HepG2 (cell line): ENCODE measurements around the gene IQCN. TPM values are rescaled to one million over a fixed set of nuclear protein-coding genes. Genes with fewer than 3 reads are reported as not detected.

Experiments
- ADNP ChIP-seq: sonication (generic); formaldehyde crosslinking; IDR thresholded peaks from 2 replicates; pipeline ENCODE4 v1.4.0; 2020; ENCODE audit warnings: missing genetic modification reagents
- JUNB ChIP-seq: sonication (generic); formaldehyde crosslinking; IDR thresholded peaks from 2 replicates; pipeline ENCODE4 v1.8.0; 2022; ENCODE audit warnings: missing genetic modification reagents, mild to moderate bottlenecking, borderline replicate concordance
- JUND ChIP-seq: sonication (generic); formaldehyde crosslinking; IDR thresholded peaks from 2 replicates; pipeline ENCODE4 v1.8.0; 2022; ENCODE audit warnings: mild to moderate bottlenecking, missing genetic modification reagents
- KAT2B ChIP-seq: fragments of 150-350 bp; IDR thresholded peaks from 2 replicates; pipeline ENCODE4 v1.6.1; 2014; ENCODE audit warnings: low read depth, low read length, borderline replicate concordance
- MIER3 ChIP-seq: IDR thresholded peaks from 2 replicates; pipeline ENCODE4 v1.6.1; 2016; ENCODE audit warnings: missing compliant biosample characterization, borderline replicate concordance
- NCOA2 ChIP-seq: sonication (generic); formaldehyde crosslinking; IDR thresholded peaks from 2 replicates; pipeline ENCODE4 v1.8.0; 2022; ENCODE audit warnings: inconsistent platforms
- PTBP1 ChIP-seq: fragments of 200-400 bp; formaldehyde crosslinking; IDR thresholded peaks from 2 replicates; pipeline ENCODE4 v1.6.1; 2018; ENCODE audit warnings: low read length, low read depth; ENCODE audit not compliant: poor library complexity, severe bottlenecking
- TCF7 ChIP-seq: sonication (generic); IDR thresholded peaks from 2 replicates; pipeline ENCODE4 v1.6.1; 2016; ENCODE audit warnings: antibody characterized with exemption, low read depth
- ZNF317 ChIP-seq: sonication (generic); formaldehyde crosslinking; IDR thresholded peaks from 2 replicates; pipeline ENCODE4 v1.5.0; 2020; ENCODE audit warnings: mild to moderate bottlenecking, missing genetic modification reagents
- ZNF407 ChIP-seq: sonication (generic); formaldehyde crosslinking; IDR thresholded peaks from one replicate; pipeline ENCODE4 v1.5.1; 2020; ENCODE audit warnings: mild to moderate bottlenecking, missing genetic modification reagents; ENCODE audit errors: not compliant biosample characterization
- ZNF644 ChIP-seq: IDR thresholded peaks from 2 replicates; pipeline ENCODE4 v1.6.1; 2016; ENCODE audit warnings: low read depth
- ZNF704 ChIP-seq: sonication (generic); formaldehyde crosslinking; IDR thresholded peaks from 2 replicates; pipeline ENCODE4 v1.8.1; 2023; ENCODE audit warnings: mild to moderate bottlenecking, inconsistent platforms, moderate library complexity, missing genetic modification reagents, borderline replicate concordance
- polyA plus RNA-seq, 8 experiments: library from polyadenylated mRNA; depleted of rRNA in 3 of 8; stranded (reverse) in 7 of 8; unstranded in 1 of 8; fragments of >200 nt; fragmentation: Illumina TruSeq in 4 of 8; extraction: Trizol in 4 of 8; gene quantifications; 2 replicates each; pipeline versions ENCODE4 v1.2.1 to v1.2.3, GENCODE V29; 2011 to 2016; ENCODE audit warnings: low read depth in 4 of 8, missing spikeins in 1 of 8, mixed read lengths in 1 of 8; ENCODE audit not compliant: insufficient read depth in 1 of 8
- total RNA-seq, 5 experiments: library from RNA; depleted of rRNA; stranded (reverse); fragments of >200 nt; fragmentation: Illumina TruSeq; extraction: Trizol; gene quantifications; 2 replicates each; pipeline ENCODE4 v1.2.3, GENCODE V29; 2016; ENCODE audit warnings: low read depth in 1 of 5
- TF ChIP-seq, protein P1 (sequence below): sonication (generic); formaldehyde crosslinking; IDR thresholded peaks from 2 replicates; pipeline ENCODE4 v1.9.0; 2021; ENCODE audit warnings: mild to moderate bottlenecking, missing genetic modification reagents

IQCN gene
- total and polyA plus RNA-seq, 2 of the 13 experiments (the other 11 are each of a cell fraction or from before 2014, with no cell fraction given) = 0.04 to 0.18 TPM

DNA sequence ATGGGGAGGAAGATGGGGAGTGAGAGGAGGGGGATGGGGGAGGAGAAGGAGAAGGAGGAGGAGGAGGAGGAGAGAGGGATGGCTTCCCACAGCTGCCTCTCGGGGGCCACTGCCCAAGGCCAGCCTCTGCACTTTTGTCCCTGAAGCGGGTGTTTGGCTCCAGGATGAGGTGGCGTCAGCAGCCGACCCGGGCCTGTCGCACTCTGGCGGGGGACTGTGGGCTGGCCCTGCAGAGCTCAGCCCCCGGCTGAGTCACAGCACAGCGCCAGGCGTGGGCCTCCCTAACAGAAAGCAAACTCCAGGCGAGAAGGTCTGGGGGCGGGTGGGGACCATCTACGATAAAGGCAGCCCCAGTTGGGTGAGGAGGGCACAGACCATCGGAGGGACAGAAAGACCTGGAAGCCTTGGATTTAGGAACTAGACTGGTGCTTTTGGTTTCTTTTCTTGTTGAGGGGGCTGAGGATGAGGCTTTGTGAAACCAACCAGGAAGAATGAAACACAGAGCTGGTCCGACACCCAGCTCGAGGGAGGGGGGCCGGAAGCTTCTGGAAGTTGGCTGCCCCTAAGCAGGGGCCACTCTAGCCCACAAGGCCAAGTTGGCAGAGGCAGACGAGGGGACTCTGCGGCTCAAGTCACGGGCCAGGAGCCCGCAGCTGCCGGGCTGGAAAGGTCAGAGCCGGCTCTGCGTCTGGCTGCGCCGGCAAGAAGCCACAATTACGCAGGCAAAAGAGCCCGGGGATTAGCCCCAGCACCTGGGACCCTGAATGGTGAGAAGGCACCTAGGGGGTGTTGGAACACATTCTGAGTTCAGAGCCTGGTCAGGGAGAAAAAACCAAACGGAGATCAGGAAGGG lies 30.4 kb upstream of the IQCN start (continued):
- TF ChIP-seq ZNF407 (peak; percentile 32), ZNF644 (no peak), ADNP (CRISPR knock-in tag) (no peak), ZNF704 (CRISPR knock-in tag) (no peak), KAT2B (no peak), NCOA2 (peak; percentile 48; the same call in 1 of the 2 replicates), JUND (peak; percentile 83), JUNB (peak; percentile 46; the same call in 1 of the 2 replicates), ZNF317 (CRISPR knock-in tag) (peak; percentile 55; the same call in 1 of the 2 replicates), MIER3 (CRISPR knock-in tag) (peak; percentile 68; the same call in 1 of the 2 replicates), TCF7 (no peak), PTBP1 (no peak)
- TF ChIP-seq, protein P1, sequence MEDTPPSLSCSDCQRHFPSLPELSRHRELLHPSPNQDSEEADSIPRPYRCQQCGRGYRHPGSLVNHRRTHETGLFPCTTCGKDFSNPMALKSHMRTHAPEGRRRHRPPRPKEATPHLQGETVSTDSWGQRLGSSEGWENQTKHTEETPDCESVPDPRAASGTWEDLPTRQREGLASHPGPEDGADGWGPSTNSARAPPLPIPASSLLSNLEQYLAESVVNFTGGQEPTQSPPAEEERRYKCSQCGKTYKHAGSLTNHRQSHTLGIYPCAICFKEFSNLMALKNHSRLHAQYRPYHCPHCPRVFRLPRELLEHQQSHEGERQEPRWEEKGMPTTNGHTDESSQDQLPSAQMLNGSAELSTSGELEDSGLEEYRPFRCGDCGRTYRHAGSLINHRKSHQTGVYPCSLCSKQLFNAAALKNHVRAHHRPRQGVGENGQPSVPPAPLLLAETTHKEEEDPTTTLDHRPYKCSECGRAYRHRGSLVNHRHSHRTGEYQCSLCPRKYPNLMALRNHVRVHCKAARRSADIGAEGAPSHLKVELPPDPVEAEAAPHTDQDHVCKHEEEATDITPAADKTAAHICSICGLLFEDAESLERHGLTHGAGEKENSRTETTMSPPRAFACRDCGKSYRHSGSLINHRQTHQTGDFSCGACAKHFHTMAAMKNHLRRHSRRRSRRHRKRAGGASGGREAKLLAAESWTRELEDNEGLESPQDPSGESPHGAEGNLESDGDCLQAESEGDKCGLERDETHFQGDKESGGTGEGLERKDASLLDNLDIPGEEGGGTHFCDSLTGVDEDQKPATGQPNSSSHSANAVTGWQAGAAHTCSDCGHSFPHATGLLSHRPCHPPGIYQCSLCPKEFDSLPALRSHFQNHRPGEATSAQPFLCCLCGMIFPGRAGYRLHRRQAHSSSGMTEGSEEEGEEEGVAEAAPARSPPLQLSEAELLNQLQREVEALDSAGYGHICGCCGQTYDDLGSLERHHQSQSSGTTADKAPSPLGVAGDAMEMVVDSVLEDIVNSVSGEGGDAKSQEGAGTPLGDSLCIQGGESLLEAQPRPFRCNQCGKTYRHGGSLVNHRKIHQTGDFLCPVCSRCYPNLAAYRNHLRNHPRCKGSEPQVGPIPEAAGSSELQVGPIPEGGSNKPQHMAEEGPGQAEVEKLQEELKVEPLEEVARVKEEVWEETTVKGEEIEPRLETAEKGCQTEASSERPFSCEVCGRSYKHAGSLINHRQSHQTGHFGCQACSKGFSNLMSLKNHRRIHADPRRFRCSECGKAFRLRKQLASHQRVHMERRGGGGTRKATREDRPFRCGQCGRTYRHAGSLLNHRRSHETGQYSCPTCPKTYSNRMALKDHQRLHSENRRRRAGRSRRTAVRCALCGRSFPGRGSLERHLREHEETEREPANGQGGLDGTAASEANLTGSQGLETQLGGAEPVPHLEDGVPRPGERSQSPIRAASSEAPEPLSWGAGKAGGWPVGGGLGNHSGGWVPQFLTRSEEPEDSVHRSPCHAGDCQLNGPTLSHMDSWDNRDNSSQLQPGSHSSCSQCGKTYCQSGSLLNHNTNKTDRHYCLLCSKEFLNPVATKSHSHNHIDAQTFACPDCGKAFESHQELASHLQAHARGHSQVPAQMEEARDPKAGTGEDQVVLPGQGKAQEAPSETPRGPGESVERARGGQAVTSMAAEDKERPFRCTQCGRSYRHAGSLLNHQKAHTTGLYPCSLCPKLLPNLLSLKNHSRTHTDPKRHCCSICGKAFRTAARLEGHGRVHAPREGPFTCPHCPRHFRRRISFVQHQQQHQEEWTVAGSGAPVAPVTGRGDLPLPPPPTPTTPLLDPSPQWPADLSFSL (CRISPR knock-in tag) = no peak
